ENCODE data around the gene RPLP2. TPM values are rescaled to one million over a fixed set of nuclear protein-coding genes. Genes with fewer than 3 reads are reported as not detected.

The RPLP2 gene
- total RNA-seq, 1 experiment from 2014 or later, result 1,270 TPM

- intact Hi-C loops (cut with micrococcal nuclease; ENCODE audit: unreplicated experiment), result no loop called here
- Histone ChIP-seq H4K20me1 (ENCODE audit: insufficient read depth) (peaks cover 8% of the 10 kb centered on the region), H3K4me1 (replicated peaks; ENCODE audit: insufficient read depth) (peaks cover 19% of the 10 kb centered on the region), H3K9me3 (ENCODE audit: insufficient read depth, low read depth) (no peaks in the 10 kb centered on the region), H3K79me2 (ENCODE audit: low read depth) (peaks cover 13% of the 10 kb centered on the region), H3K4me2 (no peak overlapping the region), H3K27me3 (ENCODE audit: insufficient read depth, low read depth) (no peaks in the 10 kb centered on the region), H3K4me3 (no peak overlapping the region), H2AFZ (no peak overlapping the region), H3K27ac (no peak overlapping the region), H3F3A (ENCODE audit: insufficient read depth, low read depth) (peaks cover 6% of the 10 kb centered on the region; the same call in 1 of the 2 replicates), H3K36me3 (ENCODE audit: low read depth) (no peaks in the 10 kb centered on the region), H3K9me2 (ENCODE audit: insufficient read depth) (no peaks in the 10 kb centered on the region)
- TF ChIP-seq EZH2 (IDR thresholded peaks at IDR 0.05; ENCODE audit: low read depth) (no peak), CTCF (conservative IDR thresholded peaks at IDR 0.05) (no peak)
- POLR2A ChIA-PET (ENCODE audit: unreplicated experiment), result no interaction called here
- DNase-seq, result no peak
- CTCF ChIA-PET, result no interaction called here
- no TSS peak for BruUV-seq (replicated peaks)
Observed at GRCh38 chr11:845872-846495, 36.2 kb downstream of the RPLP2 start.

GRCh38 chr11:846496-847098 is 36.8 kb downstream of the RPLP2 start:
- no peak overlapping the region for H2AFZ ChIP-seq
- no peaks in the 10 kb centered on the region for H3K9me3 ChIP-seq (ENCODE audit: insufficient read depth, low read depth)
- no peak for TF ChIP-seq EZH2 (IDR thresholded peaks at IDR 0.05; ENCODE audit: low read depth)
- H3K4me2 ChIP-seq, result no peak overlapping the region
- H4K20me1 ChIP-seq (ENCODE audit: insufficient read depth), result peaks cover 1% of the 10 kb centered on the region; the same call in 1 of the 2 replicates
- no peaks in the 10 kb centered on the region for H3K9me2 ChIP-seq (ENCODE audit: insufficient read depth)
- intact Hi-C loops (cut with micrococcal nuclease; ENCODE audit: unreplicated experiment), result no loop called here
- no TSS peak for BruUV-seq (replicated peaks)
- H3K79me2 ChIP-seq (ENCODE audit: low read depth), result peaks cover 6% of the 10 kb centered on the region
- H3K4me3 ChIP-seq, result no peak overlapping the region
- CTCF ChIA-PET, result no interaction called here
- no peaks in the 10 kb centered on the region for H3K27me3 ChIP-seq (ENCODE audit: insufficient read depth, low read depth)
- no peak for DNase-seq
- H3K36me3 ChIP-seq (ENCODE audit: low read depth), result no peaks in the 10 kb centered on the region
- no peak overlapping the region for H3K27ac ChIP-seq
- H3K4me1 ChIP-seq (replicated peaks; ENCODE audit: insufficient read depth), result peaks cover 16% of the 10 kb centered on the region
- peaks cover 6% of the 10 kb centered on the region; the same call in 1 of the 2 replicates for H3F3A ChIP-seq (ENCODE audit: insufficient read depth, low read depth)
- POLR2A ChIA-PET (ENCODE audit: unreplicated experiment), result no interaction called here

GRCh38 chr11:847876-848275 is 38.1 kb downstream of the RPLP2 start:
- Histone ChIP-seq H2AFZ (no peak overlapping the region), H3K4me3 (no peak overlapping the region), H3K4me1 (replicated peaks; ENCODE audit: insufficient read depth) (peaks cover 16% of the 10 kb centered on the region), H3K36me3 (ENCODE audit: low read depth) (no peaks in the 10 kb centered on the region), H3K79me2 (ENCODE audit: low read depth) (no peaks in the 10 kb centered on the region), H3K9me2 (ENCODE audit: insufficient read depth) (no peaks in the 10 kb centered on the region), H3K4me2 (no peak overlapping the region), H4K20me1 (ENCODE audit: insufficient read depth) (no peaks in the 10 kb centered on the region), H3K9me3 (ENCODE audit: insufficient read depth, low read depth) (no peaks in the 10 kb centered on the region), H3K27ac (no peak overlapping the region), H3F3A (ENCODE audit: insufficient read depth, low read depth) (peaks cover 6% of the 10 kb centered on the region; the same call in 1 of the 2 replicates), H3K27me3 (ENCODE audit: insufficient read depth, low read depth) (no peaks in the 10 kb centered on the region)
- no peak for DNase-seq
- BruUV-seq (replicated peaks), result no TSS peak
- no peak for TF ChIP-seq EZH2 (IDR thresholded peaks at IDR 0.05; ENCODE audit: low read depth)
- no peak for TF ChIP-seq CTCF (conservative IDR thresholded peaks at IDR 0.05)
- CTCF ChIA-PET, result no interaction called here
- intact Hi-C loops (cut with micrococcal nuclease; ENCODE audit: unreplicated experiment), result no loop called here
- POLR2A ChIA-PET (ENCODE audit: unreplicated experiment), result no interaction called here
